HL-60/S4 treated with retinoic acid at 250 ng/mL for 4 days and 3 days (cell line): ENCODE results near the gene LHFPL4.
"Not testable (repeated sequence)": the region's sequence is repeated elsewhere in the genome, so short reads cannot be mapped to it uniquely, and the experiment has no call there.

Source experiments
- in situ Hi-C: fragments of 300-500 bp; cut with MboI; formaldehyde crosslinking; loops from 2 replicates; pipeline ENCODE4 v1.7.0; 2022; ENCODE audit warnings: low sequenced_read_pairs

Gene LHFPL4

GRCh38 chr3:9553021-9553947, at the start of gene LHFPL4:
Gene LHFPL4, minus strand, starts transcription at chr3:9553822. Its CDS starts 1,143 bp downstream, at chr3:9552679.
- in situ Hi-C loops: no loop called here

- in situ Hi-C loops: no loop called here
Observed at GRCh38 chr3:9602620-9603019, 49.0 kb upstream of the LHFPL4 start.

- in situ Hi-C loops: not testable (repeated sequence)
Observed at GRCh38 chr3:9601006-9601581, 47.5 kb upstream of the LHFPL4 start.

- in situ Hi-C loops: no loop called here
Observed at GRCh38 chr3:9600597-9600996, 47.0 kb upstream of the LHFPL4 start.

- in situ Hi-C loops: no loop called here
Observed at GRCh38 chr3:9598783-9599387, 45.3 kb upstream of the LHFPL4 start.

GRCh38 chr3:9595877-9596276, 42.3 kb upstream of the LHFPL4 start:
- in situ Hi-C loops: no loop called here

GRCh38 chr3:9591781-9592180, 38.2 kb upstream of the LHFPL4 start:
- in situ Hi-C loops: not testable (repeated sequence)

- in situ Hi-C loops: no loop called here
Observed at GRCh38 chr3:9590282-9590791, 36.7 kb upstream of the LHFPL4 start.

GRCh38 chr3:9583792-9584191, 30.2 kb upstream of the LHFPL4 start:
- in situ Hi-C loops: no loop called here

- in situ Hi-C loops: no loop called here
Observed at GRCh38 chr3:9583371-9583770, 29.7 kb upstream of the LHFPL4 start.

GRCh38 chr3:9582332-9582731, 28.7 kb upstream of the LHFPL4 start:
- in situ Hi-C loops: no loop called here

GRCh38 chr3:9581742-9582141, 28.1 kb upstream of the LHFPL4 start:
- in situ Hi-C loops: no loop called here

GRCh38 chr3:9569054-9569453, 15.4 kb upstream of the LHFPL4 start:
- in situ Hi-C loops: no loop called here

GRCh38 chr3:9565316-9565715, 11.7 kb upstream of the LHFPL4 start:
- in situ Hi-C loops: no loop called here

GRCh38 chr3:9563851-9564250, 10.2 kb upstream of the LHFPL4 start:
- in situ Hi-C loops: no loop called here

- in situ Hi-C loops: not testable (repeated sequence)
Observed at GRCh38 chr3:9560056-9560455, 6.4 kb upstream of the LHFPL4 start.

GRCh38 chr3:9553948-9554513, 409 bp upstream of the LHFPL4 start:
- in situ Hi-C loops: no loop called here

- in situ Hi-C loops: no loop called here
Observed at GRCh38 chr3:9552252-9552999, 1.2 kb downstream of the LHFPL4 start.

- in situ Hi-C loops: no loop called here
Observed at GRCh38 chr3:9550999-9551398, 2.6 kb downstream of the LHFPL4 start.

- in situ Hi-C loops: no loop called here
Observed at GRCh38 chr3:9549600-9549999, 4.0 kb downstream of the LHFPL4 start.

GRCh38 chr3:9548991-9549390, 4.6 kb downstream of the LHFPL4 start:
- in situ Hi-C loops: no loop called here
